CD4-positive, alpha-beta T cell treated with Interleukin-2 at 100 ng/mL for 4 hours (primary cell): Measurements from ENCODE around the gene ANKRD1.
"Not testable (repeated sequence)": the region's sequence is repeated elsewhere in the genome, so short reads cannot be mapped to it uniquely, and the experiment has no call there.

Source experiments
- DNase-seq: peaks from one replicate; pipeline ENCODE4 v3.0.0-alpha.2; 2020; ENCODE audit warnings: low spot score

Gene ANKRD1

DNA sequence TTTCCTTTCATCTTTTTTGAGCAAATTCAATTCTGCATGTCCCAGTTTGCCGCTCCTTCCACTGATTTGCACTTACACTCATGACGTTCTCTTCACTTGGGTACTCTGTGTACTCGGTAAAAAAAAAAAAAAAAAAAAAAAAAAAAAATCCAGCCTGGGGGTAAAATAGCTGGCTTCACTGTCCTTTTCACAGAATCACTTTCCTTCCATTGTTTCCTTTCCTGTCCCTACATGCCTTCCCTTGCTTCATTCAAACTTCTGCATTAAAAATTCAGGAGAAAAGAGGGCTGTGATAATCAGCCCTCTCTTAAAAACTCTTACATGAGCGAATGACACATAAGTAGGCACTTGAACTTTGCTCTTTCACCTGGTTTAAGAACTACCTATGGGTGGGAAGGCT, 8.7 kb downstream of the ANKRD1 start:
- DNase-seq, result no peak

DNA sequence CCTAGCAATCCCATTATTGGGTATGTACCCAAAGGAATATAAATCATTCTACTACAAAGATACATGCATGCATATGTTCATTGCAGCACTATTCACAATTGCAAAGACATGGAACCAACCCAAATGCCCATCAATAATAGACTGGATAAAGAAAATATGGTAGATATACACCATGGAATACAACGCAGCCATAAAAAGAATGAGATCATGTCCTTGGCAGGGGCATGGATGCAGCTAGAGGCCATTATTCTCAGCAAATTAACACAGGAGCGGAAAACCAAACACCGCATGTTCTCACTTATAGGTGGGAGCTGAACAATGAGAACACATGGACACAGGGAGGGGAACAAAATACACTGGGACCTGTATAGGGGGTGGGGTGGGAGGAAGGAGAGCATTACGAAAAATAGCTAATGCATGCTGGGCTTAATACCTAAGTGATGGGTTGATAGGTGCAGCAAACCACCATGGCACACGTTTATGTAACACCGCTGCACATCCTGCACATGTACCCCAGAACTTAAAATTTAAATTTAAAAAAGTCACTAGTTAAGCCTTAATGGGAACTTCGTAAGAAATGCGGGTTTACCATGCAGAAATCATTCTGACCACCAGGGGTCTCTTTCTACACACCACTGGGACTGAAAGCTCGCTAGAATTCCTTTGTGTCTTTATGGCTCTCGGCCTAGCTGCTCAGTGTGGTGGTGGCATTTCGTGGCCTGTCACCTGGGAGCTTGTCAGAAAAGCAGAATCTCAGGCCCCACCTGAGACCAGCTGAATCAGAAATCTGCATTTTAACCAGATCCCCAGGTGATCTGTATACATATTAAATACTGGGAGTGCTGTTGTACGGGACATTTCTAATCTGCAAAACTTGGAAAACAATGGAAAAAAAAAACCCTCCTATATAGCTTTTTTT, 9.5 kb downstream of the ANKRD1 start:
- DNase-seq, result peak; percentile 66

GRCh38 chr10:90906596-90906995, 14.3 kb downstream of the ANKRD1 start:
- DNase-seq, result no peak

DNA sequence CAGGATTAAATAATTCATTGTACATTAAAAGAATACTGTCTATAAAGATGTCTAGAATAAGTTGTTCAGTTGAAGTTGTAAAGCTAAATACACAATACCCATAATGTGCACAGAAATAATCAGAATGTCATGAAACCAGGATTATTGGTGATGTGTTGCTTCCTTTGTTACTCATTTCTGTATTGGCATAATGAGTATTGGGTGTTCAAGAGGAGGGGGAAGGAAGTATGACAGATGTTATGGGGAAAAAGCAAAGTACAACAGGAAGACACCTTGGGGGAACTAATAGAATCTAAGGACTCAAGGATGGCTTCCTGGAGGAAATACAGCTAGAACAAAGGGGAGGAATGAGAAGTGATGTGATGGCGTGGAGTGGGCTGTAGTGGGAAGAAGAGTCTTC, 15.0 kb downstream of the ANKRD1 start:
- DNase-seq, result no peak

DNA sequence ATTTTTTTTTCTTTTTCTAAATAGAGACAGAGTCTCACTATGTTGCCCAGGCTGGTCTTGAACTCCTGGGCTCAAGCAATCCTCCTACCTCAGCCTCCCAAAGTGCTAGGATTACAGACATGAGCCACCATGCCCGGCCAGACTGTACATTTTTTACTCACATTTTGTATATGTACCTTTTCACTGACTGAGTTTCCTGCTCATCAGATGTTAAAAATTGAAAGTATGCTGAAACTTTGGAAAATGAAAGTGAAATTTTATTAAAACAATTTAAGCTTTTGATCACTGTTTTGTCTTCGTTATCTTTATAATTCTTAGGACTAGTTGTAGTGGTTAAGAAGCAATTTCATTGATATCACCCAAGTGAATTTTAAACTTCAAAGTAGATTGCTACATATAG, 24.0 kb downstream of the ANKRD1 start:
- DNase-seq, result not testable (repeated sequence)

- no peak for DNase-seq
Measured at GRCh38 chr10:90893190-90893589, 27.7 kb downstream of the ANKRD1 start.

- DNase-seq, result no peak
Measured at GRCh38 chr10:90890347-90890746, 30.5 kb downstream of the ANKRD1 start.

GRCh38 chr10:90889636-90890035, 31.3 kb downstream of the ANKRD1 start:
- DNase-seq, result no peak

- no peak for DNase-seq
Measured at GRCh38 chr10:90888387-90888786, 32.5 kb downstream of the ANKRD1 start.

- no peak for DNase-seq
Measured at GRCh38 chr10:90887555-90887954, 33.3 kb downstream of the ANKRD1 start.

DNA sequence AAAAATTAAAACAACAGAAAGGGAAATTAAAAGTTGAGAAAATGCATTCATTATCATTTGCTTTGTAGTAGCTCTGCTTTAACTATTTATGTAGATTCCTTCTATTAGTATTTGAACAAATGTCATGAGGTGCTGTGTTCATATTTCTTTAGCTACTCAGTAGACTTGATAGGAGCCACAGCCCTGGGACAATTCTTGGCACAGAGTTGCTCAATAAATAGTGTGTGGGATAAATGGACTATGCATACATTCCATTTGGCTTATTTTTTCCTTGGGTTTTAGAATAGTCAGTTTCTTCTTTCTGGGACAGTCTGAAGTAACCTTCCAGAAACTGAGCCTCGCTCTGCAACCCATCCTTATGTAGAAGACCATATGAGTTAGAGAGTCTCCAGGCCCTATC, 35.7 kb downstream of the ANKRD1 start:
- no peak for DNase-seq

- DNase-seq, result no peak
Measured at GRCh38 chr10:90884431-90884830, 36.5 kb downstream of the ANKRD1 start.

DNA sequence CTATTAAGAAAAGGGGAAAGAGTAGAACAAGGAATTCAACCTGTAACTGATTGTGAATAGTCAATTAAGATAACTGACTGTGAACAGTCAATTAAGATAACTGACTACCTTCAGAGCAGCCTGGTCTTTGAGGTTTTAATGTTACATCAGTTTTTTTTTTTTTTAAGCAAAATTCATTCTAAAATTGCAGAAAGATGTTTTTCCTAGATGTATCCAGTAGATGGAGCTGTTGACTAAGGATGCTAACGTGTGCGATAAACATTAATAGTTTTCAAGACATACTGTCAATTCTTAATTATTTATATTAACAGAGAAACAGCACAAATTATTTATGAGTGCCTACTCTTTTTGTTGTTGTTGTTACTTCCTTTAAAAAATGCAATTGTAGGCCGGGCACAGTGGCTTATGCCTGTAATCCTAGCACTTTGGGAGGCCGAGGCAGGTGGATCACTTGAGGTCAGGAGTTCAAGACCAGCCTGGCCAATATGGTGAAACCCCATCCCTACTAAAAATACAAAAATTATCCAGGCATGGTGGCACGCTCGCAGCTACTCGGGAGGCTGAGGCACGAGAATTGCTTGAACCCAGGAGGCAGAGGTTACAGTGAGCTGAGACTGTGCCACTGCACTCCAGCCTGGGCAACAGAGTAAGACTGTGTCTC, 40.7 kb downstream of the ANKRD1 start:
- peak; percentile 45 for DNase-seq

DNA sequence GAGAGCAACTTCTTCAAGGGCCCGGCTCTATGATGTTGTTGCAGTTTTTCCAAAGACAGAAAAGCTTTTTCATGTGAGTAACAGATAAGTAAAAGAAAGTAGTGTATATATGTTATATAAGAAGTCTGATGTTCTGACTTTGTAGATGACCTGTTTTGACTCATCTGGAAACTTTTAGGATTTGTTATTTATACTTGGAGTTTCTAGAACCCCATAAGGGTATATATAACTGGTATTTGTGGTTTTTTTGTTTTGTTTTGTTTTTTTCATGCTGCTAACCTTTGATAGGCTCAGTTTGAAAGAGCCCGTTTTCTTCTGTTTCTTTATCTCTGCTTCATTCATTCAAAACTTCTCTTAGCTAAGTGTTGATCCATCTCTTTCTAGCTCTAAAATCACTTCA, 41.8 kb downstream of the ANKRD1 start:
- no peak for DNase-seq

DNA sequence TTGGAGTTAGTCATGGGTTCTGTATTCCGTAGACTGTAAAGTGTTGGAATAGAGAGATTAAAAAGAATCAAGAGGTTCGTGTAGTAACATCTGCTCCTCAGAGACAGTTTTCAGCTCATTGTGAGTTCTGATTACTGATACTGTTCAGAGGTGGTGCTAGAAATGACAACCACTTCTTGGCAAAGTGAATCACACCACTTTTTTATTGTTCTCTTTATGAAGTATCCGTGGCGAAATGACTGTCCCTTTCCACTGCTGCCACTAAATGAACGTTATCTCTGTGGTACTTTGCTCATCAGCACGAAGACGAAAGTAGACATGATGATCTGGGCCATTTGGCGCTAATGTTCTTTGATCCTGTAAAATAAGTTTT, 48.3 kb downstream of the ANKRD1 start:
- DNase-seq, result no peak

DNA sequence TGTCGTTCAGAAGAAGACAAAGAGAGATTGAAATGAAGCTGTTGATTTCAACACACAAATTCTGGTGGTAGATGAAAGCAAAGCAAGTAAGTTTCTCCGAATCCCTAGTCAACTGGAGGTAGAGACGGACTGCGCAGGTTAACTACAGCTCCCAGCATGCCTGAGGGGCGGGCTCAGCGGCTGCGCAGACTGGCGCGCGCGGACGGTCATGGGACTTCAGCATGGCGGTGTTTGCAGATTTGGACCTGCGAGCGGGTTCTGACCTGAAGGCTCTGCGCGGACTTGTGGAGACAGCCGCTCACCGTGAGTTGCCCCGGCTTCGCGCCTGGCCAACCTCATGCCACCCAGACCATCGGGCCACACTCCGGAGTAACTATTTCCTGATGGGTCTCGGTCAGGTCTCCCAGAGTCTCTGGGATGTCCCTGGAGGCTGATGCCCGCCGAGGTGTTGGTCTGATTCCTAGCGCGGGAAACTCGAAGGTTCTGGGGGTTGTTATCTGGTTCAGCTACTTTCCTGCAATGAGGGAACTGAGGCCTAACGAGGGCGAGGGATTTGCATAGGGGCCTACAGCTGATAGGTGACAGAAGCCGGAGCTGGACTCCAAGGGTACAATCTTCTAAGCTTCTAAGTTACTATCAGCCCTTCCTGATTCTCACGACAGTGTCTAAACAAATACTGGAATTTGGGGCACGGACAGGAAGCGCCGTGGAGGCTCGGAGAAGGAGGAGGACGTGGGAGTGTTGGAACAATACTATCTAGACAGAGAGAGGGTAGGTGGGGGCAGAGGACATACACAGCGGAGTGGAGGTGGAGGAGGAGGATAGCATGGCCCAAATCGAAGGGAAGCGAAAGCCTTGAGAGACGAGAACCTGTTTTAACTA, 48.9 kb downstream of the ANKRD1 start, which contains the start of gene RPP30:
Gene RPP30, plus strand, starts transcription at position 209 of the 882 bp plus-strand sequence. Its CDS starts 13 bp downstream, at position 222.
- DNase-seq, result peak; percentile 80

GRCh38 chr10:90871279-90871765, 49.6 kb downstream of the ANKRD1 start:
- DNase-seq, result peak; percentile 51

DNA sequence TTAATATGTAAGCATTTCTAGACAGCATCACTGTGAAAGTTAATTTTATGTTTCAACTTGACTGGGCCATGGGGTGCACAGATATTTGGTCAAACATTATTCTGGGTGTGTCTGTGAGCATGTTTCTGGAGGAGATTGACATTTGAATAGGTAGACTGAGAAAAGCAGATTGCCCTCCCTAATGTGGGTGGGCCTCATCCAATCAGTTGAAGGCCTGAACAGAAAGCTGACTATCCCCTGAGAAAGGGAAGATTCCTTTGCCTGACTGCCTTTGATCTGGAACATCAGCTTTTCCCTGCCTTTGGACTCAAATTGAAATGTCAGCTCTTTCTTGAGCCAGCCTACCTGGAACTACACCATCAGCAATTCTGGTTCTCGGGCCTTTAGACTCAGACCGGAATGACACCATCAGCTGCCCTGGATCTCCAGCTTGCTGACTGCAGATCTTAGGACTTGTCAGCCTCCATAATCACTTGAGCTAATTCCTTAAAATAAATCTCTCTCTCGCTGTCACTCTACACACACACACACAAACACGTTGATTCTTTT, 54.8 kb downstream of the ANKRD1 start:
- DNase-seq, result no peak

DNA sequence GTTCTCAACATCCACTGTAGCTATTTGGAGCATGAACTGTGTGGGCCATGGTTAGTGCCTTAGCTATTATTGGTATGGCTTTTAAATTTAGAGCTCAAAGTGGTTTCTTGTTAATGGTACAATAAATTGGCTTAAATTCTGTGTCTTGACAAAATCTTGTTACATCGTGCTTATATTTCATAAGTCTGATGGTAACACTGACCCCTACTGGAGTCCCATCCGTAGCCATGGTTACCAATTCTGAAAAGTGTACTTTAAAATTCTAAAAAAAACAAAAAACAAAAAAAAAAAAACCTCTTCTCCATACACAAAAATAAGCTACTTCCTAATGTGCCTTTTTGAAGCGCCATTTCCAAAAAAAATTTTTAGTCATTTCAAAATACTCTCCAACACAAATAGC, 55.5 kb downstream of the ANKRD1 start:
- no peak for DNase-seq

DNA sequence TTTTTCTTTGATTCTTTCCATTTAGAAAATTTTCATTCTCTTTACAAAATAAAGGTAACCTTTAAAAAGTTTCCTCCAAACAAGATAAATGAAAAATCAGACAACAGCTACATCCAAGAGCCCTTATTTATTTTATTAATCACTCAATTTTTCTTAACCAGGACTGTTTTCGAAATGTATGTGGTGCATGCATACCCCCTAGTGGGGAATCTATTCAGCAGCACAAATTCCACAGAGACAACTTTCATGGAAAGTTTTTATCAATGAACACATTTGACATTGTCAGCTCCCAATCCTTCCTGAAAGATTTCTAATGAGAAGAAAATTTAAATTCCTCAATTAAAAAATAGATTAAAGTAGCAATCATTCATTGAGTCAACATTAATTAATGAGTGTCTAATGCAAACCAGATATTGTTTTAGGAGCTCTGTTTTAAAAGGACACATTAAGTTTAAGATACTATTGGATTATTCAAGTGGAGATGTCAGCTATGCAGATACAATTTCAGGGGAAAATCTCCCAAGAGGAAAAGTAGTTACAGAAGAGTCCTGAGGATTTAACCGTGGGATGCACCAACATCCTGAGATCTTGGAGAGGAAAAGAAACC, 57.9 kb downstream of the ANKRD1 start:
- peak; percentile 21 for DNase-seq
